HepG2 (cell line): ENCODE measurements around the gene RBM23. TPM values are rescaled to one million over a fixed set of nuclear protein-coding genes. Genes with fewer than 3 reads are reported as not detected.

Source experiments
- ATF7 ChIP-seq, 2 experiments: fragments of 450-650 bp in 1 of 2; sonication (generic) in 1 of 2; formaldehyde crosslinking in 1 of 2; IDR thresholded peaks; 2 replicates each; pipeline versions ENCODE4 v1.4.0 to v1.6.1; 2016 to 2020; ENCODE audit warnings: antibody characterized with exemption in 1 of 2, mild to moderate bottlenecking in 1 of 2, missing genetic modification reagents in 1 of 2
- ATM ChIP-seq: fragments of 450-650 bp; IDR thresholded peaks from 2 replicates; pipeline ENCODE4 v1.7.1; 2017; ENCODE audit warnings: mild to moderate bottlenecking, borderline replicate concordance
- EZH2 ChIP-seq: conservative IDR thresholded peaks from 2 replicates; pipeline ENCODE4 v1.6.1; 2012; ENCODE audit warnings: mild to moderate bottlenecking, low read depth, low read length, moderate library complexity
- FIP1L1 ChIP-seq: fragments of 200-400 bp; formaldehyde crosslinking; IDR thresholded peaks from 2 replicates; pipeline ENCODE4 v1.6.1; 2018; ENCODE audit warnings: low read depth, mild to moderate bottlenecking, low read length, moderate library complexity, borderline replicate concordance; ENCODE audit not compliant: insufficient read depth
- HNRNPH1 ChIP-seq: fragments of 200-400 bp; formaldehyde crosslinking; optimal IDR thresholded peaks from 2 replicates; pipeline ENCODE3; 2017; ENCODE audit warnings: mild to moderate bottlenecking, low read depth, low read length
- MAFG ChIP-seq: sonication (generic); formaldehyde crosslinking; IDR thresholded peaks from 2 replicates; pipeline ENCODE4 v1.5.1; 2020; ENCODE audit warnings: mild to moderate bottlenecking, missing genetic modification reagents
- MED8 ChIP-seq: sonication (generic); formaldehyde crosslinking; IDR thresholded peaks from 2 replicates; pipeline ENCODE4 v1.8.1; 2023; ENCODE audit warnings: mild to moderate bottlenecking, missing genetic modification reagents; ENCODE audit not compliant: insufficient replicate concordance
- NFATC3 ChIP-seq: sonication (generic); formaldehyde crosslinking; IDR thresholded peaks from 2 replicates; pipeline ENCODE4 v1.5.1; 2020; ENCODE audit warnings: mild to moderate bottlenecking, missing genetic modification reagents
- RARG ChIP-seq: sonication (generic); formaldehyde crosslinking; IDR thresholded peaks from 2 replicates; pipeline ENCODE4 v1.4.0; 2020; ENCODE audit warnings: low read depth, mild to moderate bottlenecking, missing genetic modification reagents
- RBAK ChIP-seq: sonication (generic); formaldehyde crosslinking; IDR thresholded peaks from 2 replicates; pipeline ENCODE4 v1.5.1; 2020; ENCODE audit warnings: mild to moderate bottlenecking, missing genetic modification reagents
- RBFOX2 ChIP-seq: fragments of 200-400 bp; formaldehyde crosslinking; IDR thresholded peaks from 2 replicates; pipeline ENCODE4 v1.6.1; 2017; ENCODE audit warnings: low read depth, mild to moderate bottlenecking, low read length
- RCOR2 ChIP-seq: IDR thresholded peaks from 2 replicates; pipeline ENCODE4 v1.6.1; 2016; ENCODE audit warnings: missing biosample characterization, missing genetic modification reagents
- SMARCC2 ChIP-seq: fragments of 450-650 bp; IDR thresholded peaks from 2 replicates; pipeline ENCODE4 v1.6.1; 2017; ENCODE audit warnings: antibody characterized with exemption, mild to moderate bottlenecking
- SOX13 ChIP-seq, 3 experiments: fragments of 450-650 bp in 1 of 3; sonication (generic) in 1 of 3; formaldehyde crosslinking in 1 of 3; IDR thresholded peaks in 2 of 3; conservative IDR thresholded peaks in 1 of 3; 2 replicates each; pipeline versions ENCODE4 v1.5.0 to v1.6.1; 2016 to 2020; ENCODE audit warnings: antibody characterized with exemption in 1 of 3, mild to moderate bottlenecking in 1 of 3, missing compliant biosample characterization in 1 of 3, missing genetic modification reagents in 1 of 3, moderate library complexity in 1 of 3
- SP2 ChIP-seq: sonication (generic); formaldehyde crosslinking; IDR thresholded peaks from 2 replicates; pipeline ENCODE4 v1.5.1; 2020; ENCODE audit warnings: mild to moderate bottlenecking, missing genetic modification reagents
- STAG1 ChIP-seq: sonication (generic); formaldehyde crosslinking; IDR thresholded peaks from 2 replicates; pipeline ENCODE4 v1.4.0; 2020; ENCODE audit warnings: missing genetic modification reagents
- ZC3H13 ChIP-seq: sonication (generic); formaldehyde crosslinking; IDR thresholded peaks from 2 replicates; pipeline ENCODE4 v1.8.1; 2023; ENCODE audit warnings: mild to moderate bottlenecking, missing genetic modification reagents, moderate library complexity
- ZNF10 ChIP-seq: sonication (generic); formaldehyde crosslinking; IDR thresholded peaks from 2 replicates; pipeline ENCODE4 v1.4.0; 2020; ENCODE audit warnings: mild to moderate bottlenecking, low read depth, missing genetic modification reagents, borderline replicate concordance
- ZNF138 ChIP-seq: sonication (generic); formaldehyde crosslinking; IDR thresholded peaks from 2 replicates; pipeline ENCODE4 v1.5.0; 2020; ENCODE audit warnings: mild to moderate bottlenecking, low read depth, missing genetic modification reagents
- ZNF256 ChIP-seq: sonication (generic); formaldehyde crosslinking; conservative IDR thresholded peaks from 2 replicates; pipeline ENCODE4 v1.4.0; 2020; ENCODE audit warnings: missing genetic modification reagents
- ZNF749 ChIP-seq: sonication (generic); formaldehyde crosslinking; IDR thresholded peaks from 2 replicates; pipeline ENCODE4 v1.8.0; 2022; ENCODE audit warnings: mild to moderate bottlenecking, missing genetic modification reagents, moderate library complexity, borderline replicate concordance
- ZNF839 ChIP-seq: sonication (generic); formaldehyde crosslinking; IDR thresholded peaks from 2 replicates; pipeline ENCODE4 v1.4.0; 2020; ENCODE audit warnings: missing genetic modification reagents, mild to moderate bottlenecking, borderline replicate concordance
- polyA plus RNA-seq, 8 experiments: library from polyadenylated mRNA; depleted of rRNA in 3 of 8; stranded (reverse) in 7 of 8; unstranded in 1 of 8; fragments of >200 nt; fragmentation: Illumina TruSeq in 4 of 8; extraction: Trizol in 4 of 8; gene quantifications; 2 replicates each; pipeline versions ENCODE4 v1.2.1 to v1.2.3, GENCODE V29; 2011 to 2016; ENCODE audit warnings: low read depth in 4 of 8, missing spikeins in 1 of 8, mixed read lengths in 1 of 8; ENCODE audit not compliant: insufficient read depth in 1 of 8
- total RNA-seq, 5 experiments: library from RNA; depleted of rRNA; stranded (reverse); fragments of >200 nt; fragmentation: Illumina TruSeq; extraction: Trizol; gene quantifications; 2 replicates each; pipeline ENCODE4 v1.2.3, GENCODE V29; 2016; ENCODE audit warnings: low read depth in 1 of 5
- TF ChIP-seq, protein P1 (sequence below): IDR thresholded peaks from 2 replicates; pipeline ENCODE4 v1.6.1; 2016; ENCODE audit warnings: mild to moderate bottlenecking, missing biosample characterization, missing genetic modification reagents
- TF ChIP-seq, protein P2 (sequence below): sonication (generic); formaldehyde crosslinking; IDR thresholded peaks from 2 replicates; pipeline ENCODE4 v1.9.0; 2022; ENCODE audit warnings: missing genetic modification reagents, mild to moderate bottlenecking, borderline replicate concordance
- TF ChIP-seq, protein P3 (sequence below): sonication (generic); formaldehyde crosslinking; IDR thresholded peaks from 2 replicates; pipeline ENCODE4 v1.5.1; 2020; ENCODE audit warnings: missing genetic modification reagents, mild to moderate bottlenecking, borderline replicate concordance

RBM23 gene
- total and polyA plus RNA-seq, 2 of the 13 experiments (the other 11 are each of a cell fraction or from before 2014, with no cell fraction given) = 1.5 to 2.1 TPM

DNA sequence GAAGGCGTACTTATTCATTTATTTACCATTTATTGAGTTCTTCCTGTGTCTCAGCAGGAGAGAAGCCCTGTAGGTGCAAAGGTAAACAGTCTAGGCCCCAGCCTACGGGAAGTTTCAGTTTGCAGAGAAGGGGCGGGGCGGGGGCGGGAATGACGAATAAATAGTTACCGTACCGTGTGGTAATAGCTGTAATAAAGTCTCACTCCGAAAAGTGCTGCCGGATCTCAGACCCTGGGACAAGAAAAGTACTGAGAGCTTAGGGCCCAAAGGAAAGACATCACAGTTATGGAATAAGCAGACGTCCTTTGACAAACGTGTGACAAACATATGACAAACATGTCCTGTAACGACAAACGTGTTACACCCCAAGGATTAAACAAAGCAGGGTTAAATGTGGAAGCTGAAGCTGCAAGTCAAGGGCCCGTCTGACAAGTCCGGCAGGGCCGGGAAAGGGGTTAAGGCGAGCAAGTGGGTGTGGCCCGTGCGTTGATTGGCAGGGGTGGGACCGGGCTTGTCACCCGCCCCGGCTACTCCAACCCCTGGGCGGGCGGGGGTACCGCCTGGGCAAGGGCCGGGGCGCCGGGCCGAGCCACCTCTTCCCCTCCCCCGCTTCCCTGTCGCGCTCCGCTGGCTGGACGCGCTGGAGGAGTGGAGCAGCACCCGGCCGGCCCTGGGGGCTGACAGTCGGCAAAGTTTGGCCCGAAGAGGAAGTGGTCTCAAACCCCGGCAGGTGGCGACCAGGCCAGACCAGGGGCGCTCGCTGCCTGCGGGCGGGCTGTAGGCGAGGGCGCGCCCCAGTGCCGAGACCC, 47.5 kb downstream of the RBM23 start, which contains the start of gene LRP10 (continued):
- TF ChIP-seq FIP1L1 (peak; percentile 30; the same call in 1 of the 2 replicates), RARG (CRISPR knock-in tag) (peak; percentile 82; the same call in 1 of the 2 replicates), HNRNPH1 (no peak), SP2 (CRISPR knock-in tag) (no peak; the same call in none of the 2 replicates), EZH2 (no peak), ZC3H13 (CRISPR knock-in tag) (peak; percentile 91; the same call in 1 of the 2 replicates), ATM (no peak), STAG1 (CRISPR knock-in tag) (peak; percentile 20), MAFG (CRISPR knock-in tag) (no peak; the same call in 1 of the 2 replicates), RBFOX2 (peak; percentile 94), SMARCC2 (no peak), RCOR2 (CRISPR knock-in tag) (peak; percentile 18; the same call in 1 of the 2 replicates), ZNF138 (CRISPR knock-in tag) (peak; percentile 32; the same call in 1 of the 2 replicates), ZNF10 (no peak), SOX13 (IDR thresholded peaks at IDR 0.05) (no peak; the same call in 1 of the 2 replicates), SOX13 (CRISPR knock-in tag; conservative IDR thresholded peaks at IDR 0.05 in 1 of 2, IDR thresholded peaks at IDR 0.05 in 1 of 2) (peak in 1 of 2 experiments; percentile 74; a peak in 2 of 4 replicates), RBAK (no peak), ATF7 (IDR thresholded peaks at IDR 0.05) (no peak), ATF7 (CRISPR knock-in tag; IDR thresholded peaks at IDR 0.05) (no peak; the same call in none of the 2 replicates), ZNF749 (CRISPR knock-in tag) (peak; percentile 48; the same call in 1 of the 2 replicates), ZNF256 (CRISPR knock-in tag) (peak; percentile 96), MED8 (CRISPR knock-in tag) (peak; percentile 88), NFATC3 (no peak), ZNF839 (CRISPR knock-in tag) (peak; percentile 92; the same call in 1 of the 2 replicates)
- TF ChIP-seq, protein P1, sequence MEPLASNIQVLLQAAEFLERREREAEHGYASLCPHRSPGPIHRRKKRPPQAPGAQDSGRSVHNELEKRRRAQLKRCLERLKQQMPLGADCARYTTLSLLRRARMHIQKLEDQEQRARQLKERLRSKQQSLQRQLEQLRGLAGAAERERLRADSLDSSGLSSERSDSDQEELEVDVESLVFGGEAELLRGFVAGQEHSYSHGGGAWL (CRISPR knock-in tag) = peak; percentile 95
- TF ChIP-seq, protein P2, sequence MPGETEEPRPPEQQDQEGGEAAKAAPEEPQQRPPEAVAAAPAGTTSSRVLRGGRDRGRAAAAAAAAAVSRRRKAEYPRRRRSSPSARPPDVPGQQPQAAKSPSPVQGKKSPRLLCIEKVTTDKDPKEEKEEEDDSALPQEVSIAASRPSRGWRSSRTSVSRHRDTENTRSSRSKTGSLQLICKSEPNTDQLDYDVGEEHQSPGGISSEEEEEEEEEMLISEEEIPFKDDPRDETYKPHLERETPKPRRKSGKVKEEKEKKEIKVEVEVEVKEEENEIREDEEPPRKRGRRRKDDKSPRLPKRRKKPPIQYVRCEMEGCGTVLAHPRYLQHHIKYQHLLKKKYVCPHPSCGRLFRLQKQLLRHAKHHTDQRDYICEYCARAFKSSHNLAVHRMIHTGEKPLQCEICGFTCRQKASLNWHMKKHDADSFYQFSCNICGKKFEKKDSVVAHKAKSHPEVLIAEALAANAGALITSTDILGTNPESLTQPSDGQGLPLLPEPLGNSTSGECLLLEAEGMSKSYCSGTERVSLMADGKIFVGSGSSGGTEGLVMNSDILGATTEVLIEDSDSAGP = peak; percentile 95; the same call in 1 of the 2 replicates
- TF ChIP-seq, protein P3, sequence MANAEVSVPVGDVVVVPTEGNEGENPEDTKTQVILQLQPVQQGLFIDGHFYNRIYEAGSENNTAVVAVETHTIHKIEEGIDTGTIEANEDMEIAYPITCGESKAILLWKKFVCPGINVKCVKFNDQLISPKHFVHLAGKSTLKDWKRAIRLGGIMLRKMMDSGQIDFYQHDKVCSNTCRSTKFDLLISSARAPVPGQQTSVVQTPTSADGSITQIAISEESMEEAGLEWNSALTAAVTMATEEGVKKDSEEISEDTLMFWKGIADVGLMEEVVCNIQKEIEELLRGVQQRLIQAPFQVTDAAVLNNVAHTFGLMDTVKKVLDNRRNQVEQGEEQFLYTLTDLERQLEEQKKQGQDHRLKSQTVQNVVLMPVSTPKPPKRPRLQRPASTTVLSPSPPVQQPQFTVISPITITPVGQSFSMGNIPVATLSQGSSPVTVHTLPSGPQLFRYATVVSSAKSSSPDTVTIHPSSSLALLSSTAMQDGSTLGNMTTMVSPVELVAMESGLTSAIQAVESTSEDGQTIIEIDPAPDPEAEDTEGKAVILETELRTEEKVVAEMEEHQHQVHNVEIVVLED (CRISPR knock-in tag) = peak; percentile 64
